ENCODE results near the gene KCTD16.

Gene KCTD16

GRCh38 chr5:144133050-144133633 lies 37.5 kb upstream of the KCTD16 start:
- Histone ChIP-seq H3K9me2 (replicated peaks; ENCODE audit: low read depth, low read length) (no peaks in the 10 kb centered on the region), H3K79me2 (ENCODE audit: insufficient read depth, low read length) (no peaks in the 10 kb centered on the region), H3K27me3 (ENCODE audit: insufficient read depth, low read length, poor library complexity, severe bottlenecking) (no peaks in the 10 kb centered on the region), H3K4me2 (ENCODE audit: low read depth, low read length, poor library complexity, severe bottlenecking) (no peak overlapping the region), H3K4me1 (ENCODE audit: insufficient read depth, low read length, poor library complexity, severe bottlenecking) (peaks cover 7% of the 10 kb centered on the region), H3F3A (ENCODE audit: low read depth) (no peaks in the 10 kb centered on the region), H3K4me3 (ENCODE audit: low read length, poor library complexity, severe bottlenecking) (no peak overlapping the region), H3K9me3 (ENCODE audit: insufficient read depth, low read depth, low read length) (no peaks in the 10 kb centered on the region), H4K20me1 (ENCODE audit: insufficient read depth, low read length, poor library complexity, severe bottlenecking) (no peaks in the 10 kb centered on the region), H3K36me3 (ENCODE audit: insufficient read depth, low read length) (no peaks in the 10 kb centered on the region), H2AFZ (ENCODE audit: low read length) (no peak overlapping the region), H3K9ac (ENCODE audit: low read depth, low read length, poor library complexity, severe bottlenecking) (no peak overlapping the region)
- TF ChIP-seq EZH2phosphoT487 (IDR thresholded peaks at IDR 0.05; ENCODE audit: borderline replicate concordance) = no peak
- no peak for TF ChIP-seq CTCF (conservative IDR thresholded peaks at IDR 0.05; ENCODE audit: low read length)

- H3K36me3 ChIP-seq (ENCODE audit: insufficient read depth, low read length) = no peaks in the 10 kb centered on the region
- TF ChIP-seq CTCF (conservative IDR thresholded peaks at IDR 0.05; ENCODE audit: low read length) = no peak
- TF ChIP-seq EZH2phosphoT487 (IDR thresholded peaks at IDR 0.05; ENCODE audit: borderline replicate concordance) = no peak
These were observed 36.4 kb upstream of the KCTD16 start for GRCh38 chr5:144134194-144134826.

GRCh38 chr5:144135113-144135762 lies 35.4 kb upstream of the KCTD16 start:
- no peaks in the 10 kb centered on the region for H3K79me2 ChIP-seq (ENCODE audit: insufficient read depth, low read length)
- H3K9me2 ChIP-seq (replicated peaks; ENCODE audit: low read depth, low read length) = no peaks in the 10 kb centered on the region
- no peaks in the 10 kb centered on the region for H3K27me3 ChIP-seq (ENCODE audit: insufficient read depth, low read length, poor library complexity, severe bottlenecking)
- H3K4me3 ChIP-seq (ENCODE audit: low read length, poor library complexity, severe bottlenecking) = no peak overlapping the region
- no peak overlapping the region for H3K9ac ChIP-seq (ENCODE audit: low read depth, low read length, poor library complexity, severe bottlenecking)
- H3K9me3 ChIP-seq (ENCODE audit: insufficient read depth, low read depth, low read length) = no peaks in the 10 kb centered on the region
- no peak for TF ChIP-seq CTCF (conservative IDR thresholded peaks at IDR 0.05; ENCODE audit: low read length)
- no peak for TF ChIP-seq EZH2phosphoT487 (IDR thresholded peaks at IDR 0.05; ENCODE audit: borderline replicate concordance)
- H2AFZ ChIP-seq (ENCODE audit: low read length) = no peak overlapping the region
- H3K4me1 ChIP-seq (ENCODE audit: insufficient read depth, low read length, poor library complexity, severe bottlenecking) = peaks cover 7% of the 10 kb centered on the region
- no peaks in the 10 kb centered on the region for H4K20me1 ChIP-seq (ENCODE audit: insufficient read depth, low read length, poor library complexity, severe bottlenecking)
- H3K4me2 ChIP-seq (ENCODE audit: low read depth, low read length, poor library complexity, severe bottlenecking) = no peak overlapping the region
- no peaks in the 10 kb centered on the region for H3K36me3 ChIP-seq (ENCODE audit: insufficient read depth, low read length)
- H3F3A ChIP-seq (ENCODE audit: low read depth) = no peaks in the 10 kb centered on the region

More at GRCh38 chr5:144134194-144134826, 36.4 kb upstream of the KCTD16 start:
- Histone ChIP-seq H3K4me2 (ENCODE audit: low read depth, low read length, poor library complexity, severe bottlenecking) (no peak overlapping the region), H3K9me2 (replicated peaks; ENCODE audit: low read depth, low read length) (no peaks in the 10 kb centered on the region), H3F3A (ENCODE audit: low read depth) (no peaks in the 10 kb centered on the region), H3K4me1 (ENCODE audit: insufficient read depth, low read length, poor library complexity, severe bottlenecking) (peaks cover 7% of the 10 kb centered on the region), H2AFZ (ENCODE audit: low read length) (no peak overlapping the region), H3K9ac (ENCODE audit: low read depth, low read length, poor library complexity, severe bottlenecking) (no peak overlapping the region), H3K4me3 (ENCODE audit: low read length, poor library complexity, severe bottlenecking) (no peak overlapping the region), H3K27me3 (ENCODE audit: insufficient read depth, low read length, poor library complexity, severe bottlenecking) (no peaks in the 10 kb centered on the region), H3K79me2 (ENCODE audit: insufficient read depth, low read length) (no peaks in the 10 kb centered on the region), H4K20me1 (ENCODE audit: insufficient read depth, low read length, poor library complexity, severe bottlenecking) (no peaks in the 10 kb centered on the region), H3K9me3 (ENCODE audit: insufficient read depth, low read depth, low read length) (no peaks in the 10 kb centered on the region)

All from Loucy (cell line).